ENCODE results near the gene ARVCF.

ARVCF gene

GRCh38 chr22:19959587-19960490 is 56.8 kb downstream of the ARVCF start:
- H3K4me1 ChIP-seq (ENCODE audit: insufficient read depth, low read length) = peaks cover 12% of the 10 kb centered on the region
- H3K36me3 ChIP-seq (ENCODE audit: insufficient read depth, low read length) = no peaks in the 10 kb centered on the region
- no peak overlapping the region for H2AFZ ChIP-seq (ENCODE audit: low read depth, low read length)
- no peaks in the 10 kb centered on the region for H3K9me3 ChIP-seq (ENCODE audit: low read length)
- H3K4me3 ChIP-seq (ENCODE audit: low read length) = no peak overlapping the region
- no peaks in the 10 kb centered on the region for H3K27me3 ChIP-seq (ENCODE audit: insufficient read depth, low read length)

- H3K36me3 ChIP-seq (ENCODE audit: insufficient read depth, low read length) = no peaks in the 10 kb centered on the region
- H3K27me3 ChIP-seq (ENCODE audit: insufficient read depth, low read length) = no peaks in the 10 kb centered on the region
- H3K9me3 ChIP-seq (ENCODE audit: low read length) = no peaks in the 10 kb centered on the region
- H3K4me3 ChIP-seq (ENCODE audit: low read length) = peak overlapping the region; percentile 11
- no peak overlapping the region for H2AFZ ChIP-seq (ENCODE audit: low read depth, low read length)
- H3K4me1 ChIP-seq (ENCODE audit: insufficient read depth, low read length) = peaks cover 12% of the 10 kb centered on the region
These were observed 57.5 kb downstream of the ARVCF start for GRCh38 chr22:19959043-19959586.

GRCh38 chr22:19958083-19959042 is 58.3 kb downstream of the ARVCF start:
- no peaks in the 10 kb centered on the region for H3K36me3 ChIP-seq (ENCODE audit: insufficient read depth, low read length)
- H2AFZ ChIP-seq (ENCODE audit: low read depth, low read length) = no peak overlapping the region
- no peaks in the 10 kb centered on the region for H3K9me3 ChIP-seq (ENCODE audit: low read length)
- H3K4me1 ChIP-seq (ENCODE audit: insufficient read depth, low read length) = peaks cover 12% of the 10 kb centered on the region
- H3K4me3 ChIP-seq (ENCODE audit: low read length) = no peak overlapping the region
- H3K27me3 ChIP-seq (ENCODE audit: insufficient read depth, low read length) = no peaks in the 10 kb centered on the region

- peaks cover 6% of the 10 kb centered on the region for H3K4me1 ChIP-seq (ENCODE audit: insufficient read depth, low read length)
- H2AFZ ChIP-seq (ENCODE audit: low read depth, low read length) = no peak overlapping the region
- no peaks in the 10 kb centered on the region for H3K36me3 ChIP-seq (ENCODE audit: insufficient read depth, low read length)
- H3K27me3 ChIP-seq (ENCODE audit: insufficient read depth, low read length) = no peaks in the 10 kb centered on the region
- no peaks in the 10 kb centered on the region for H3K9me3 ChIP-seq (ENCODE audit: low read length)
- no peak overlapping the region for H3K4me3 ChIP-seq (ENCODE audit: low read length)
These were observed 59.2 kb downstream of the ARVCF start for GRCh38 chr22:19957445-19957844.

GRCh38 chr22:19955241-19956128 is 61.1 kb downstream of the ARVCF start:
- Histone ChIP-seq H3K36me3 (ENCODE audit: insufficient read depth, low read length) (no peaks in the 10 kb centered on the region), H3K4me1 (ENCODE audit: insufficient read depth, low read length) (peaks cover 6% of the 10 kb centered on the region), H2AFZ (ENCODE audit: low read depth, low read length) (no peak overlapping the region), H3K9me3 (ENCODE audit: low read length) (no peaks in the 10 kb centered on the region), H3K27me3 (ENCODE audit: insufficient read depth, low read length) (no peaks in the 10 kb centered on the region), H3K4me3 (ENCODE audit: low read length) (no peak overlapping the region)

GRCh38 chr22:19951346-19951745 is 65.3 kb downstream of the ARVCF start:
- no peaks in the 10 kb centered on the region for H3K27me3 ChIP-seq (ENCODE audit: insufficient read depth, low read length)
- no peaks in the 10 kb centered on the region for H3K36me3 ChIP-seq (ENCODE audit: insufficient read depth, low read length)
- no peak overlapping the region for H2AFZ ChIP-seq (ENCODE audit: low read depth, low read length)
- peaks cover 7% of the 10 kb centered on the region for H3K4me1 ChIP-seq (ENCODE audit: insufficient read depth, low read length)
- H3K9me3 ChIP-seq (ENCODE audit: low read length) = no peaks in the 10 kb centered on the region
- H3K4me3 ChIP-seq (ENCODE audit: low read length) = no peak overlapping the region

GRCh38 chr22:19948057-19948760 is 68.4 kb downstream of the ARVCF start:
- no peaks in the 10 kb centered on the region for H3K27me3 ChIP-seq (ENCODE audit: insufficient read depth, low read length)

GRCh38 chr22:19943082-19944026 is 73.3 kb downstream of the ARVCF start:
- peak overlapping the region; percentile 87 for H2AFZ ChIP-seq (ENCODE audit: low read depth, low read length)
- H3K27me3 ChIP-seq (ENCODE audit: insufficient read depth, low read length) = no peaks in the 10 kb centered on the region
- H3K4me3 ChIP-seq (ENCODE audit: low read length) = no peak overlapping the region
- peaks cover 3% of the 10 kb centered on the region for H3K9me3 ChIP-seq (ENCODE audit: low read length)
- H3K4me1 ChIP-seq (ENCODE audit: insufficient read depth, low read length) = peaks cover 23% of the 10 kb centered on the region
- no peaks in the 10 kb centered on the region for H3K36me3 ChIP-seq (ENCODE audit: insufficient read depth, low read length)

More at GRCh38 chr22:19948057-19948760, 68.4 kb downstream of the ARVCF start:
- Histone ChIP-seq H2AFZ (ENCODE audit: low read depth, low read length) (no peak overlapping the region), H3K4me3 (ENCODE audit: low read length) (no peak overlapping the region), H3K9me3 (ENCODE audit: low read length) (no peaks in the 10 kb centered on the region), H3K36me3 (ENCODE audit: insufficient read depth, low read length) (no peaks in the 10 kb centered on the region), H3K4me1 (ENCODE audit: insufficient read depth, low read length) (peaks cover 12% of the 10 kb centered on the region)

GRCh38 chr22:19942157-19943081 is 74.2 kb downstream of the ARVCF start:
- Histone ChIP-seq H3K9me3 (ENCODE audit: low read length) (peaks cover 3% of the 10 kb centered on the region), H2AFZ (ENCODE audit: low read depth, low read length) (peak overlapping the region; percentile 87), H3K4me1 (ENCODE audit: insufficient read depth, low read length) (peaks cover 21% of the 10 kb centered on the region), H3K27me3 (ENCODE audit: insufficient read depth, low read length) (no peaks in the 10 kb centered on the region), H3K4me3 (ENCODE audit: low read length) (no peak overlapping the region), H3K36me3 (ENCODE audit: insufficient read depth, low read length) (no peaks in the 10 kb centered on the region)

GRCh38 chr22:19941365-19942082 is 75.1 kb downstream of the ARVCF start, which contains the start of the genes COMT and TXNRD2:
COMT (plus strand) TSS chr22:19941772; CDS start chr22:19962527, 20,755 bp downstream.
TXNRD2 (minus strand) TSS chr22:19941818; CDS start chr22:19941803, 15 bp downstream.
- Histone ChIP-seq H3K4me1 (ENCODE audit: insufficient read depth, low read length) (peaks cover 19% of the 10 kb centered on the region), H2AFZ (ENCODE audit: low read depth, low read length) (peak within 1 kb of the TSS; percentile 87), H3K36me3 (ENCODE audit: insufficient read depth, low read length) (no peaks in the 10 kb centered on the region), H3K27me3 (ENCODE audit: insufficient read depth, low read length) (no peaks in the 10 kb centered on the region), H3K9me3 (ENCODE audit: low read length) (peaks cover 3% of the 10 kb centered on the region), H3K4me3 (ENCODE audit: low read length) (no peak within 1 kb of the TSS)
